Amygdala (tissue), 56 donors: ENCODE results near the gene FSTL4.
A peak's percentile ranks its signal among the peaks of the same experiment; 100 is the strongest.
"Not testable (repeated sequence)": the region's sequence is repeated elsewhere in the genome, so short reads cannot be mapped to it uniquely, and the experiment has no call there.

ENCODE experiments used
- DNase-seq, 56 donors: peaks; one replicate each; lab custom pipeline; 2025; lab: John Stamatoyannopoulos, UW

Gene FSTL4

GRCh38 chr5:133559960-133560359 is 52.4 kb downstream of the FSTL4 start:
- no peak for DNase-seq

- no peak for DNase-seq
Measured at GRCh38 chr5:133556551-133556950, 55.8 kb downstream of the FSTL4 start.

GRCh38 chr5:133554279-133554678 is 58.1 kb downstream of the FSTL4 start:
- DNase-seq, result no peak

GRCh38 chr5:133552925-133553525 is 59.3 kb downstream of the FSTL4 start:
- peak in 18 of 56 donors; percentile 1 to 44 (median 14) for DNase-seq

GRCh38 chr5:133546500-133546899 is 65.8 kb downstream of the FSTL4 start:
- no peak for DNase-seq

- no peak for DNase-seq
Measured at GRCh38 chr5:133544346-133544745, 68.0 kb downstream of the FSTL4 start.

- DNase-seq, result no peak
Measured at GRCh38 chr5:133539818-133540217, 72.5 kb downstream of the FSTL4 start.

- no peak for DNase-seq
Measured at GRCh38 chr5:133538718-133539117, 73.6 kb downstream of the FSTL4 start.

GRCh38 chr5:133535241-133535929 is 77.0 kb downstream of the FSTL4 start:
- DNase-seq, result not testable (repeated sequence)

GRCh38 chr5:133534566-133534965 is 77.8 kb downstream of the FSTL4 start:
- no peak for DNase-seq

- no peak for DNase-seq
Measured at GRCh38 chr5:133533541-133533940, 78.8 kb downstream of the FSTL4 start.

GRCh38 chr5:133531594-133531993 is 80.7 kb downstream of the FSTL4 start:
- DNase-seq, result no peak

- no peak for DNase-seq
Measured at GRCh38 chr5:133531178-133531577, 81.2 kb downstream of the FSTL4 start.

- no peak for DNase-seq
Measured at GRCh38 chr5:133530270-133530669, 82.1 kb downstream of the FSTL4 start.

- DNase-seq, result no peak
Measured at GRCh38 chr5:133528841-133529240, 83.5 kb downstream of the FSTL4 start.

GRCh38 chr5:133527311-133527710 is 85.0 kb downstream of the FSTL4 start:
- no peak for DNase-seq

GRCh38 chr5:133526368-133526767 is 86.0 kb downstream of the FSTL4 start:
- DNase-seq, result no peak

GRCh38 chr5:133525126-133525525 is 87.2 kb downstream of the FSTL4 start:
- peak in 4 of 56 donors; percentile 3 to 31 (median 8) for DNase-seq

- DNase-seq, result no peak
Measured at GRCh38 chr5:133524666-133525065, 87.7 kb downstream of the FSTL4 start.

GRCh38 chr5:133523961-133524586 is 88.3 kb downstream of the FSTL4 start:
- DNase-seq, result no peak

- no peak for DNase-seq
Measured at GRCh38 chr5:133523013-133523658, 89.2 kb downstream of the FSTL4 start.
